Left renal pelvis (tissue), 4 donors: Measurements from ENCODE around the gene EXD2. TPM values are rescaled to one million over a fixed set of nuclear protein-coding genes. Genes with fewer than 3 reads are reported as not detected.
"Not testable (repeated sequence)": the region's sequence is repeated elsewhere in the genome, so short reads cannot be mapped to it uniquely, and the experiment has no call there.

Experiments used
- DNase-seq, 4 donors: peaks; one replicate each; pipeline ENCODE4 v3.0.0-alpha.2; 2013; ENCODE audit warnings: low read depth in 4 of 4, low spot score in 3 of 4
- polyA plus RNA-seq, 4 donors: library from polyadenylated mRNA; unstranded; fragments of 120-200 nt; gene quantifications; one replicate each; pipeline ENCODE4 v1.2.1, GENCODE V29; 2013; ENCODE audit not compliant: insufficient read length in 4 of 4

Gene EXD2
- polyA plus RNA-seq, 4 donors, result 22.6 to 34.9 (median 31.8) TPM

GRCh38 chr14:69274321-69274720 lies 83.0 kb downstream of the EXD2 start:
- DNase-seq, result no peak

- no peak for DNase-seq
Measured at GRCh38 chr14:69275331-69275730, 84.0 kb downstream of the EXD2 start.

GRCh38 chr14:69277356-69277755 lies 86.1 kb downstream of the EXD2 start:
- not testable (repeated sequence) for DNase-seq

- no peak for DNase-seq
Measured at GRCh38 chr14:69280746-69281291, 89.5 kb downstream of the EXD2 start.

- DNase-seq, result no peak
Measured at GRCh38 chr14:69281450-69282169, 90.3 kb downstream of the EXD2 start.

- no peak for DNase-seq
Measured at GRCh38 chr14:69282448-69282847, 91.2 kb downstream of the EXD2 start.

DNA sequence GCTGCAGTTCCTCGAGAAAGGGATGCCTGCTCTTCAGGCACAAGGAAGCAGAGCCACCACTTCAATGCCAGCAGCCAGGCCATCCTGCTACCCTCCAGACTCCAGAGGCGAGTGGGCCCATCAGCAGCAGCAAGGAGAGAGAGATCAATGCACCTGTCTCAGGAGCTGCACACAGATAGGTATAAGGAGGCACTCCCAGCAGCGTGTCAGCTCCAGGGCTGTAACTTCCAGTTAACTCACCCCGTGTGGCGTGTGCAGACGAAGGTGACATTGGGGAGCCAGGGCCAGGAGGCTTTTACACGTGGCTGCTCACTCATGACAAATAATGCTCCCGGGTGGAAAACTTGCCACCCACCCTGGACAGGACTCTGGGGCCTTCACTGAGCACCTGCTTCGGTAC lies 92.9 kb downstream of the EXD2 start:
- no peak for DNase-seq

- DNase-seq, result no peak
Measured at GRCh38 chr14:69285661-69286255, 94.5 kb downstream of the EXD2 start.

DNA sequence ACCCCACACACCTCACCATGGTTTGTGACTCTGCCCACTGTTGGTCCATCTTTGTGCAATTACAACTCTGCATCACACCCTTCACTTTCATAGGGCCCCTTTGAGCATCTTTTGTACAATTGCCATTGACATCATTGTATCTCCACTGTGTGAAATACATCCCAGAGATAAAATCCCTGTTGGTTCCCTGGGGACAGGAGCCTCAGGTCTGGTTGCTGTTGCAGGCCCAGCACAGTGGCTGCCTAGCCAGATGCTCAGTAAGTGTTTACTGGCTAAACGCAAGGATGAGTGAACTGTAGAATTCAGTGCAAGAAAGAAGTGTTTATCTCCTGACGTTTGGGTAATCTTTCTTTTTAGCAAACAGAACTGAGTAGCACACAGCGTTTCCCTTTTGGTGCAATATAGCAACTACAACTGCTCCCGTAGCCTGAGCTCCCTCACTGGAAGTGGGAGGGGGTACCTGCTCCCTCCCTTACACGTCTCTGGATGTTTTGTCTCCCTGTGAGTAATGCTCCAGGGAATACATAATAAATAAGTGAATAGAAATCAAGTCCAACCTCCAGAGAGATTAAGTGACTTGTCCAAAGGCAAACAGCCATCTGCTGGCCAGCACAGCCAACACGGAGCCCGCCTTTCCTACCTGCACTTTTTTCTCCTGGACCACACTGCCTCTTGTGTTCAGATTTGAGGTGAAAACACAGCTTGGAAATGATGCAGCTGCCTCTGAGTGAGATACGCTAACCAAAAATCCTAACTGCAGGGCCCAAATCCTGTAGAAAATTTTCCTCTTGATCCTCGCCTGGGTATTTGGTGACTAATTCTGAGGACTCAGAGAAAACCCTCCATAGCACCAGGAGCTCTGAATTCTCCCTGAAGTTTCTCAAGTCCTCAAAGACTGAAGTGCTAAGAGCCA lies 96.1 kb downstream of the EXD2 start:
- DNase-seq, result no peak

DNA sequence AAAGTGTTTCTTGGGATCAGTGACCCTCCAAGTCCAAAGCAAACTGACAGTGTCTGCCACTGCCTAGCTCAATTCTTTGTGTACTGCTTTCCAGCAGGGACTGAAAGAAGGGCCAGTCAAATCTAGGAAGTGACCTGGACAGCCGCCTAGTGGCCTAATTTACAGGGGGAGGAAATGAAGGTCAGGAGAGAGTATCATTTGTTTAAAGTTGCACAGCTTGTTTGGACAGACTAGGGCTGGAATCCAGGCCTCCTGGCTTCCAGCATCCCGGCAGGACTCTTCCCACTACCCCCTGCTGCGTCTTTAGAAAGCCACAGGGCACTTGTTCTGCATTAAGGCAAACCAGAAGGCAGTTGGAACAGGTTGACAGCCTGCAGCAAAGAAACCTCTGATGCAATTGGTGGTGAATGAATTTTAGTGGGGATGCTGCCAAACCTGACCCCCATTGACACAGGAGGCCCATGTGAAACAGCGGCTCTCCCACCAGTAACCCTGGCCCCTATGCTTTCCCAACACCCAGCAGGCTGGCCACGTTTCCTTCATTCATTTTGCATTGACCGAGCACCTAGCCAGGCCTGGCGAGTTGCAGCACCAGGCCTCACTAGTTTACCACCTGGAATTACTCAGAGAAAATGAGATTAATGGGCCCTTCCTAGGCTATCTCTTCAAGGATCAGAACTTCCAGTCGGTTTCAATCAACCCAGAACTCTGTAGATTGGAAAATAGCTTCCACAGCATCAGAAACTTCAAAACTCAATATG lies 96.9 kb downstream of the EXD2 start:
- peak in 2 of 4 donors; percentile 2 to 22 for DNase-seq

GRCh38 chr14:69288956-69289705 lies 97.8 kb downstream of the EXD2 start:
- DNase-seq, result no peak

DNA sequence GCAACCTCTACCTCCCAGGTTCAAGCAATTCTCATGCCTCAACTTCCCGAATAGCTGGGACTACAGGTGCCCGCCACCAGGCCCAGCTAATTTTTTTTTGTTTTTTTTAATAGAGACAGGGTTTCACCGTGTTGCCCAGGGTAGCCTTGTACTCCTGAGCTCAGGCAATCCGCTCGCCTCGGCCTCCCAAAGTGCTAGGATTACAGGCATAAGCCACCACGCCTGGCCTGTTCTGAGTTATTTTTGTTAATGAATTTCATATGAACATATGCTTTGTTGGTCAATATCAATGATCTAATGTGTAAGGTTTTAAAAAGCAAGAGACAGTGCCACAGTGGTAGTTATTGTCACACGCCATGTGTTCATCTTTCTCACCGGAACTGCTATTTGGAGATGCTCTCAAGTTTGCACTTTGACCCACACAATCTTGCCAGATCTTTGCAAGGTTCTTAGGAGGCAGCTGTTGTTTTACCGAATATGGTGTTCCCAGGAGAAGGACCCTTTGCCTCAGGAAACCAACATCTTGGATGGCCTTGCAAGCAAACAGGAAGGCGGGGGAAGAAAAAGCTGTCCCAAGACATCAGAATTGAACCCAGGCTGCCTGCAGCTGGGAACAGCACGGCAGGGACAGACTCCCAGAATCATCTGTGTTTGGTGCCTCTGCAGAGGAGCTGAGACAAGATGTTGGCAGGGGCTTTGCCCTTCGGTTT lies 98.7 kb downstream of the EXD2 start:
- DNase-seq, result no peak

DNA sequence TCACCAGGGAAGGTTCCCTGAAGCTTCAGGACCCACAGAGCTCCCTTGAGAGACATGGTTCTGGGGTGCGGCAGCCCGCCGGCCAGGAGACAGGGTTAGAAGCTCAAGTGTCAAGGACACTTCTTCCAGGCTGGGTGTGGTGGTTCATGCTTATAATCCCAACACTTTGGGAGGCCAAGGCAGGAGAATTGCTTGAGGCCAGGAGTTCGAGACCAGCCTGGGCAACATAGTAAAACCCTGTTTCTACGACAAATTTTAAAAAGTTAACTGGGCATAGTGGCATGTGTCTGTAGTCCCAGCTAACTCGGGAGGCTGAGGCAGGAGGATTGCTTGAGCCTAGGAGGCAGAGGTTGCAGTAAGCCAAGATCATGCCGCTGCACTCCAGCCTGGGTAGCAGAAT lies 99.6 kb downstream of the EXD2 start:
- not testable (repeated sequence) for DNase-seq

DNA sequence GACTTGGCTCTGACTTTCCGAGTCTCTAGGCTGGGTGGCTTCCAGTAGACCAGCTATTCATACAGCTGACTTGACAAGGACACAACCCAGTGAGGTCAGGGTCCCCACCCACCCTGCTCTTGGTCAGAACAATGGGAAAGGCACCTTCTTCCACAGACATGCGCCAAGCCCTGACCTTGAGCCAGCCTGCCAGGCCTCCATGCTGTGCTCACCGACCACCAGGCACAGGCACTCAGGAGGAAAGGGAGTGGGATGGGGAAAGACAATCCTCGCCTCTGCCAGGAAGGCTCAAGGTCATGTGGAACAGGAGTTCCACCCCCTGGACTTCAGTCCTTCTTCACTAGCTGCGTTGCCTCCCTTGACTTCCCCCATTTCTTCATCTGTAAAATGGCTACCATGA lies 100.1 kb downstream of the EXD2 start:
- no peak for DNase-seq

DNA sequence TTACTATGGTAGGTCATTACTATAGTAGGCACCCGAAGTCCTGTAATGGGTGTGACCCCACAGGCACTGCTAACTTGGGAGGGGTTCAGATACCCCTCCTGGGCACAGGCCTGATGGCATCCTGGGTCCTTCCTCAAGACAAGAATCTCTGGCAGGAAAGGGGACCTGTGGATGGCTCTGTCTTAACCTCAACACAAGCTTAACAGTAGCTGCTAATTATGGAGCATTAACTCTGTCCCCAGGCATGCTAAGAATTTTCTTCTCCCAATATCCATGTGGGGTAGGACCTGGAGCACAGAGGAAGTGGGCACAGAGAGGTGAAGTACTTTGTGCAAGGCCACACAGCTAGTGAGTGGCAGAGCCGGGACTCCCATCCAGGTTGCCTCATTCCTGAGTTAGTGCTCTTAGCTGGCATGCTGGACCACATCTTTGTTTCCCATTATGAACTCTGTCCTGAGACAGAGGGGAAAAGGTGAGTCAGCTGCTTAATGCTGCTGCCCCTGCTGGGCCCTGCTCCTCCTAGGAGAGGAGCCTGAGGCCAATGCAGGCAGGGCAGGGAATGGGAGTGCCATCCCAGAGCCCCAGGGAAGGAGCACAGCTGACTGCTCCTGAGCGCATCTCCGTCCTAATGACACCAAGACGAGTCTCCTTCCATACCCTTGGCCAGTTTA lies 100.7 kb downstream of the EXD2 start:
- no peak for DNase-seq
